ENCODE data around the gene PLB1. TPM values are rescaled to one million over a fixed set of nuclear protein-coding genes. Genes with fewer than 3 reads are reported as not detected.

Gene PLB1
- total RNA-seq, 4 donors from 2014 or later, result 1.1 to 6.5 (median 2.3) TPM

DNA sequence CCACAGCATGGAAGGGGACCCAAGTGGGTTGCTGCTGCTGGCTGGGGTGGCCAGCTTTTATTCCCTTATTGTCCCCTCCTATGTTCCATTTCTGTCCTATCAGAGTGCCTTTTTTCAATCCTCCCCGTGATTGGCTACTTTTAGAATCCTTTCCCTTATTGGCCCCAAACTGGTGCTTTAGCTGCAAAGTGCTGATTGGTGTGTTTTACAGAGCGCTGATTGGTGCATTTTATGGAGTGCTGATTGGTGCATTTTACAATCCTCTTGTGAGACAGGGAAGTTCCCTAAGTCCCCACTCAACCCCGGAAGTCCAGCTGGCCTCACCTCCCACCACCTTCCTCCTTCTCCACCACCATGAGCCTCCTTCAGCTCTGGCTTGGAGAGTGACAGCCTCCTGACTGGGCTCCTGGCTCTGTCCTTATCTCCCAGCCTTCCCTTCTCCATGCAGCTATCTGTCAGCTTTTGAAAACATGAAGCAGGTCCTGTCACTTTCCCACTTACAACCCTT lies 20.7 kb upstream of the PLB1 start:
- no peak for TF ChIP-seq POLR2A (IDR thresholded peaks at IDR 0.05)
- TF ChIP-seq, protein P1, sequence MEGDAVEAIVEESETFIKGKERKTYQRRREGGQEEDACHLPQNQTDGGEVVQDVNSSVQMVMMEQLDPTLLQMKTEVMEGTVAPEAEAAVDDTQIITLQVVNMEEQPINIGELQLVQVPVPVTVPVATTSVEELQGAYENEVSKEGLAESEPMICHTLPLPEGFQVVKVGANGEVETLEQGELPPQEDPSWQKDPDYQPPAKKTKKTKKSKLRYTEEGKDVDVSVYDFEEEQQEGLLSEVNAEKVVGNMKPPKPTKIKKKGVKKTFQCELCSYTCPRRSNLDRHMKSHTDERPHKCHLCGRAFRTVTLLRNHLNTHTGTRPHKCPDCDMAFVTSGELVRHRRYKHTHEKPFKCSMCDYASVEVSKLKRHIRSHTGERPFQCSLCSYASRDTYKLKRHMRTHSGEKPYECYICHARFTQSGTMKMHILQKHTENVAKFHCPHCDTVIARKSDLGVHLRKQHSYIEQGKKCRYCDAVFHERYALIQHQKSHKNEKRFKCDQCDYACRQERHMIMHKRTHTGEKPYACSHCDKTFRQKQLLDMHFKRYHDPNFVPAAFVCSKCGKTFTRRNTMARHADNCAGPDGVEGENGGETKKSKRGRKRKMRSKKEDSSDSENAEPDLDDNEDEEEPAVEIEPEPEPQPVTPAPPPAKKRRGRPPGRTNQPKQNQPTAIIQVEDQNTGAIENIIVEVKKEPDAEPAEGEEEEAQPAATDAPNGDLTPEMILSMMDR (IDR thresholded peaks at IDR 0.05), result no peak
- H3K4me3 ChIP-seq, result no peak overlapping the region
- DNase-seq, result no peak
- no peaks in the 10 kb centered on the region for H3K27me3 ChIP-seq
- no peaks in the 10 kb centered on the region for H3K36me3 ChIP-seq
- no peak overlapping the region for H3K27ac ChIP-seq
- no peaks in the 10 kb centered on the region for H3K9me3 ChIP-seq
- intact Hi-C loops (cut with DNase I), result no loop called here
- peaks cover 3 to 14% (median 5%) of the 10 kb centered on the region in 3 donors for H3K4me1 ChIP-seq
- WGBS, 2 donors, result 75 to 87% methylated on average over 3 of the region's 3 CpGs

DNA sequence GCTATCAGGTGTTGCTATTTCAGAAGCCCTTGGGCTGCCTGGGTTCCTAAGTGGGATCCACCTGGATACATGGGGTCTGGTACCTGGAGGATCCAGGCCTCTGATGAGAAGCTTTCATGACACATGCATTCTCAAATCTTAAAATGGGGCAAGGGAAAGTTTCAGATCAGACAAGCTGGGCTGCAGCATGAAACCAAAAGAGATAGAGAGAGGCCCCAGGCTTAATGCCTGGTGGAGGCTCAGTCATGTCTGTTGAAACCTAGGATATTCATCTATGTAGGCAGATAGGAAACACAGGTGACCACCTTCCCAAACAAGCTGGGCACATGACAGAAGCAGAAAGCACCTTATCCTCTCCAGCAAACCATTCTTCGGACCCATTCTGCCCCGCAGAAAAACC lies 18.8 kb upstream of the PLB1 start:
- Histone ChIP-seq H3K4me3 (no peak overlapping the region), H3K27me3 (no peaks in the 10 kb centered on the region), H3K4me1 (no peaks in the 10 kb centered on the region), H3K36me3 (no peaks in the 10 kb centered on the region), H3K27ac (no peak overlapping the region), H3K9me3 (no peaks in the 10 kb centered on the region)
- TF ChIP-seq, protein P1 (IDR thresholded peaks at IDR 0.05), result no peak
- TF ChIP-seq POLR2A (IDR thresholded peaks at IDR 0.05), result no peak
- 85 to 91% methylated on average over 2 of the region's 2 CpGs for WGBS, 2 donors
- no peak for DNase-seq
- intact Hi-C loops (cut with DNase I), result no loop called here

DNA sequence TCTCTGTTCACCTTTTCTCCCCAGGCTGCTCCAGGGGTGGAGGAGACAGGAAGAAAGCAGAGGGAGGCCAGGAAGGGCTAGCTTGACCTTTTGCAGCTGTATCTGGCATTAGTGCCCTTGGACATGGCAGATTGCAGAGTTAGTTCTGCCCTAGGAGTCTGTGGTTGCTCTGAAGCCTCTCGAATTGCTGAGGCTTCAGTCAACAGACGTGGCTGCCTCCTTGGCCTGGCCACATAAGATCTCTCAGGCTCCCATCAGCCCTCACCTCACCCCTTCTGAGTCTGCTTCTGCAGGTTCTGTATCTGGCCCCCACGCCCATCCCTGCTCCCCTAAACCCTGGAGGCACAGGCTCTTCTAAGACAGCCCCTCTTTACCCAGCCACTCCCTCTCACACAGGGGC lies 18.2 kb upstream of the PLB1 start:
- no peaks in the 10 kb centered on the region for H3K36me3 ChIP-seq
- H3K4me1 ChIP-seq, result no peaks in the 10 kb centered on the region
- H3K27ac ChIP-seq, result no peak overlapping the region
- H3K9me3 ChIP-seq, result no peaks in the 10 kb centered on the region
- no peak for TF ChIP-seq POLR2A (IDR thresholded peaks at IDR 0.05)
- TF ChIP-seq, protein P1 (IDR thresholded peaks at IDR 0.05), result no peak
- 75 to 90% methylated on average over 3 of the region's 3 CpGs for WGBS, 2 donors
- intact Hi-C loops (cut with DNase I), result no loop called here
- DNase-seq, result no peak
- H3K4me3 ChIP-seq, result no peak overlapping the region
- H3K27me3 ChIP-seq, result no peaks in the 10 kb centered on the region

DNA sequence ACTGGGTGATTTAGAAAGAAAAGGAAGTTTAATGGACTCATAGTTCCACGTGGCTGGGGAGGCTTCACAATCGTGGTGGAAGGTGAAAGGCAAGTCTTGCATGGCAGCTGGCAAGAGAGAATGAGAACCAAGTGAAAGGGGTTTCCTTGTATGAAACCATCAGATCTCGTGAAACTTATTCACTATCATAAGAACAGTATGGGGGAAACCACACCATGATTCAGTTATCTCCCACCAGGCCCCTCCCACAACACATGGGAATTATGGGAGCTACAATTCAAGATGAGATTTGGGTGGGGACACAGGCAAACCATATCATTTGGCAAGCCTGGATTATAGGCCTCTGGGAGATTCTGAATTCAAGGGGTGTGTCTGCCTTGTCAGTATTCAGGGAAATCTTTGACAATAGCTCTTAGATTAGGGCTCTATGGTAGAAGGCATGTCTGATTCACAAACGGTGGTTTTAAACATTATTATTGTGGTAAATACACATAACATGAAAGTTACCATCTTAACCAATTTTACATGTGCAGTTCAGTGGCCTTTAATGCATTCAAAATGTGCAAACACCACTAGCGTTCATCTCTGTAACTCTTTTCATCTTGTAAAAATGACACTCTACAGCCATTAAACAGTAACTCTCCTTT lies 15.3 kb upstream of the PLB1 start:
- H3K9me3 ChIP-seq, result no peaks in the 10 kb centered on the region
- H3K27ac ChIP-seq, result no peak overlapping the region
- TF ChIP-seq, protein P1 (IDR thresholded peaks at IDR 0.05), result no peak
- no peak for DNase-seq
- intact Hi-C loops (cut with DNase I), result no loop called here
- WGBS, 2 donors, result 61 to 75% methylated on average over 5 of the region's 5 CpGs
- no peaks in the 10 kb centered on the region for H3K36me3 ChIP-seq
- no peak overlapping the region for H3K4me3 ChIP-seq
- no peaks in the 10 kb centered on the region for H3K4me1 ChIP-seq
- no peaks in the 10 kb centered on the region for H3K27me3 ChIP-seq

DNA sequence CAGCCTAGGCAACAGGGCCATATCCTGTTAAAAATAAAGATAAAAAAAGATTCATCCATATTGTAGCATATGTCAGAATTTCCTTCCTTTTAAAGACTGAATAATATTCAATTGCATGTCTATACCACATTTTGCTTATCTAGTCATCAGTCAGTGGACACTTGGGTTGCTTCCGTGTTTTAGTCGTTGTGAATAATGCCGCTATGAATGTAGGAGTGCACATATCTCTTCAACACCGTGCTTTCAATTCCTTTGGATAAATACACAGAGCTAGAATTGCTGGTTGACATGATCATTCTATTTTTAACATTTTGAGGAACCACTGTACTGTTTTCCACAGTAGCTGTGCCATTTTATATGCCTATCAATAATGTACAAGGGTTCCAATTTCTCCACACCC lies 14.0 kb upstream of the PLB1 start:
- TF ChIP-seq, protein P1 (IDR thresholded peaks at IDR 0.05), result no peak
- no peak for TF ChIP-seq POLR2A (IDR thresholded peaks at IDR 0.05)
- no peak overlapping the region for H3K27ac ChIP-seq
- WGBS, 2 donors, result 63 to 65% methylated on average over 4 of the region's 4 CpGs
- H3K36me3 ChIP-seq, result no peaks in the 10 kb centered on the region
- no peaks in the 10 kb centered on the region for H3K4me1 ChIP-seq
- H3K27me3 ChIP-seq, result no peaks in the 10 kb centered on the region
- H3K4me3 ChIP-seq, result no peak overlapping the region
- intact Hi-C loops (cut with DNase I), result no loop called here
- H3K9me3 ChIP-seq, result no peaks in the 10 kb centered on the region
- DNase-seq, result no peak

Data from esophagus squamous epithelium (tissue), 5 donors.